GM19023 (cell line): ENCODE data around the gene CNOT3.
"Not testable (repeated sequence)": the region's sequence is repeated elsewhere in the genome, so short reads cannot be mapped to it uniquely, and the experiment has no call there.

Source experiments
- ATAC-seq: cut with Tn5 transposase; IDR thresholded peaks from one replicate; pipeline ENCODE4 v1.9.1; 2021; ENCODE audit warnings: mild to moderate bottlenecking, moderate library complexity; ENCODE audit not compliant: unreplicated experiment

The CNOT3 gene

DNA sequence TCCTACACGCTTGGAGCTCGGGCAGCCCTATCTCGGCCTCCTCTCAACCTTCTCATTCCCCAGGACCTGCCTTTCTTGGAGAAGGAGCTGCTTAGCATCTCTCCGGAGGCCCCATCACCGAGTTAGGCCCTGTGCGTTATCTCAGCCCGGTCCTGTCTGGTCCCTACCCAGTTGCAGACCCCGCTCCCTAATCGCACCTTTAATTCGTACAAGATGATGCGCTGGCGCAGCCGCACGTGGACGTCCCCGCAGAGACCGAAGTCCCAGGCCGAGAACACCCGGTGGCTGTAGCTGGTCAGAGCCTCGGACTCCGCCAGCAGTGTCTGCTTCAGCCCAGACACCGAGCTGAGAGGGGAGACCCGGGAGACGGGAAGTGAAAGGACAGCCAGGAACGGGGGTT lies 27.7 kb downstream of the CNOT3 start:
- ATAC-seq, result no peak

DNA sequence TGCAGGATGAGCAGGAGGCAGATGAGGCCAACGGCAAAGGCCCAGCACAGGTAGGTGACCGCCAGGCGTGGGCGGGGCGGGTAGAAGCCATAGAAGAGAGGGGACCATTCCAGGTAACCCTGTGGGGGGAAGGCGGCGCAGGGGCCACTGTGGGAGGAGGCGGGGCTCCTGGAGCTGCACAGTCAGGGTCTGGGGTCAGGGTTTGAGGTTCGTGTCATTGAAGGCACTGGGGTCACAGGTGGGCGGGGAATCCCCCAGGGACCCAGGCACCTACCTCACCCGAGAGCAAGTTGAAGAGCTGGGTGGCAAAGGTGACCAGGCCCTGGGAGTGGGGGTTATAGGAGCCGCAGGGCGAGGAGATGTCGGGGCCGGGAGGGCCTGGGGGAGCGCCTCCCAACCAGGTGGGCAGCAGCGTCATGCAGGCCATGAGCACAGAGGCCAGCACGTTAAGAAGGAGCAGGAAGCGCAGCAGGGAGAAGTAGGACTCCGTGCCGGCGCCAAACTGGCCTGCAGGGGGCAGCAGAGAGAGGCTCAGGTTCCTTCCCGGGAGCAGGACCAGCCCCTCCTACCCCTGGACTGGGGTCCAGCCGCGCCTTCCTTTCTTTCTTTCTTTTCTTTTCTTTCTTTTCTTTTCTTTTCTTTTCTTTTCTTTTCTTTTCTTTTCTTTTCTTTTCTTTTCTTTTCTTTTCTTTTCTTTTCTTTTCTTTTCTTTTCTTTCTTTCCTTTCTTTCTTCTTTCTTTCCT lies 30.8 kb downstream of the CNOT3 start:
- peak; percentile 60 for ATAC-seq

DNA sequence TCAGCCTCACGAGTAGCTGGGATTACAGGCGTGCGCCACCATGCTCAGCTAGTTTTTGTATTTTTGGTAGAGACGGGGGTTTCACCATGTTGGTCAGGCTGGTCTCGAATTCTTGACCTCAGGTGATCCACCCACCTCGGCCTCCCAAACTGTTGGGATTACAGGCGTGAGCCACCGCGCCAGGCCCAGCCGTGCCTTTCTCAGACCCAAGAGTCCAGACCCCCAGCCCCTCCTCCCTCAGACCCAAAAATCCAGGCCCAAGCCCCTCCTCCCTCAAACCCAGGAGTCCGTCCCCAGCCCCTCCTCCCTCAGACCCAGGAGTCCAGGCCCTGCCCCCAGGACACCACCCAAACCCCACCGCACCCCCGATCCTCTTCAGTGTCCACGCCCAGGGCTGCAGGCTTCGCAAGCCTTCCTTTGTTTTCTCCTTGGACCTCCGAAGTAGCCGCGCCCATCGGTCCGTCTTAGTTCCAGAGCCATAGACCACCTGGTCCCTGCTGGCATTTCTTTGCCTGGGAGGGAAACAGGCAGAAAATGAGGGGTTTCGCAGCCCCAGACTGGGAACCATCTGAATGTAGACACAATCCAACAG lies 31.7 kb downstream of the CNOT3 start:
- ATAC-seq, result no peak

DNA sequence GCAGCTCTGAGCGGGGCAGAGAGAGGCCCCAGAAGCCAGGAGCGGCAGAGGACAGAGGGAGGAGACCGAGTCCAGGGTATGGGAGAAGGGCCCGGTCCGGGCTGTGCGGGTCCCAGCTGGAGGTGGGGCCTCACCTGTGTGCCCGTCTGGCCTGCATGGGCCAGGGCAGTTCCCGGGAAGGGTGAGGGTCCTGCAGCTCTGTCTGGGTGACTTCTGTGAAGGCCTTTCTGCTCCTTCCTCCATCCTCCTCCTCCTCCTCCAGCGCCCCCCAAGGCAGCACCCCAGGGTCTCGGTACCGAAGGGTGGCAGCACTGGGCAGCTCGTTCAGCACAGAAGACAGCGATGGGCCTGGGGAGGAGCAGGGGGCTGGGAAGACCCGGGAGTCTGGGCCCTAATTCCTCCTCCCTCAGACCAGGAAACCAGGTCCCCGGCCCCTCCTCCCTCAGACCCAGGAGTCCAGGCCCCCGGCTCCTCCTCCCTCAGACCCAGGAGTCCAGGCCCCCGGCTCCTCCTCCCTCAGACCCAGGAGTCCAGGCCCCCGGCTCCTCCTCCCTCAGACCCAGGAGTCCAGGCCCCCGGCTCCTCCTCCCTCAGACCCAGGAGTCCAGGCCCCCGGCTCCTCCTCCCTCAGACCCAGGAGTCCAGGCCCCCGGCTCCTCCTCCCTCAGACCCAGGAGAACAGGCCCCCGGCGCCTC lies 34.3 kb downstream of the CNOT3 start:
- not testable (repeated sequence) for ATAC-seq

DNA sequence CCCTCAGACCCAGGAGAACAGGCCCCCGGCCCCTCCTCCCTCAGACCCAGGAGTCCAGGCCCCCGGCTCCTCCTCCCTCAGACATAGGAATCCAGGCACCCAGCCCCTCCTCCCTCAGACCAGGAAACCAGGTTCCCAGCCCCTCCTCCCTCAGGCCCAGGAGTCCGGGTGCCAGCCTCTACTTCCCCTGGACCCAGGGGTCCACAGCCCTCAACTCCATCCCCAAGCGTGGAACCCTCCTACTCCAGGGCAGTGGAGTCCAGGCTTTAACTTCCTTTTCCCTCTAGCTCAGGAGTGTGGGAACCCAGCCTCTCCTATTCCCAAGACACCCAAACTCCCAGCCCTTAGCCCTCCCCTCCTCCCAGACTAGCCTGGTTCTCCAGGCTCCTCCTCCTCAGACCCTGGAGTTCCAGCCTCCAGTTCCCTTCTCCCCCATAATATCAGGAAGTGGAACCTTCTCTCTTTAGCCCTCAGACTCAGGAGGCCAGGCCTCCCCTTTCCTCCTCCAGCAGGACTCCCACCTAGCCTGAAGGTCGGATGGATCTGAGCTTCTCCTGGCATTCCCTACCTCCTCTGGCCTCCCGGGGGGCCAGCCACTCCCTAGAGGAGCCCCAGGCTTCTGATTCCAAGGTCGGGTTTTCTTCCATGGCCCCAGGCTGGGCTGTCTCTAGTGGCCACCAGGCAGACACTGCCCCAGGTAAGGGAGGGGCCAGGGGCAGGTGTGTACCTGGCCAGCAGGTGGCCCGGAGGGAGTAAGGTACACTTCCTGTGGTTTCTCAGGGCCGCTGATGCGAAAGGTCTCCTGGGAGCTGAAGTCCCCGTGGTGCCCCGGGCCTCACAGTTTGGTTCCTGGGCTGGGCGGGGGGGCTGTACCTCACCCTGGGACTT lies 35.2 kb downstream of the CNOT3 start, which contains the start of gene TMC4:
Gene TMC4, minus strand, starts transcription at position 690 of the 888 bp plus-strand sequence. Its CDS starts 43 bp downstream, at position 647.
- no peak for ATAC-seq

DNA sequence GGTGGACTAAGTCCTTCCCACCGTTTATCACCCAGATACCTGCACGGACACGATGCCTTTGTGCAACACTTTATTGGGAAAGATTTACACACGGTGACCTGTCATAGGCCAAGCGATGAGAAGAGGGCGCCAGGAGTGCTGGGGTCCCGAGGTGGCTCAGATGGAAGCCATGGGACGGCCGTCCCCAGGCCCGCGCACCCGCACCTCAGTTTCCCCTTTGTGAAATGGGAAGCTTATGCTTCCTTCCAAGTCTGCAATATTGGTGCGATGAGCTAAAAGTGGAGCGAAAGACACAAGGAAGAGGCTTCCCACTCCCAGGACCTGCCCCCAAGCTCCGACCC lies 35.8 kb downstream of the CNOT3 start:
- ATAC-seq, result no peak

DNA sequence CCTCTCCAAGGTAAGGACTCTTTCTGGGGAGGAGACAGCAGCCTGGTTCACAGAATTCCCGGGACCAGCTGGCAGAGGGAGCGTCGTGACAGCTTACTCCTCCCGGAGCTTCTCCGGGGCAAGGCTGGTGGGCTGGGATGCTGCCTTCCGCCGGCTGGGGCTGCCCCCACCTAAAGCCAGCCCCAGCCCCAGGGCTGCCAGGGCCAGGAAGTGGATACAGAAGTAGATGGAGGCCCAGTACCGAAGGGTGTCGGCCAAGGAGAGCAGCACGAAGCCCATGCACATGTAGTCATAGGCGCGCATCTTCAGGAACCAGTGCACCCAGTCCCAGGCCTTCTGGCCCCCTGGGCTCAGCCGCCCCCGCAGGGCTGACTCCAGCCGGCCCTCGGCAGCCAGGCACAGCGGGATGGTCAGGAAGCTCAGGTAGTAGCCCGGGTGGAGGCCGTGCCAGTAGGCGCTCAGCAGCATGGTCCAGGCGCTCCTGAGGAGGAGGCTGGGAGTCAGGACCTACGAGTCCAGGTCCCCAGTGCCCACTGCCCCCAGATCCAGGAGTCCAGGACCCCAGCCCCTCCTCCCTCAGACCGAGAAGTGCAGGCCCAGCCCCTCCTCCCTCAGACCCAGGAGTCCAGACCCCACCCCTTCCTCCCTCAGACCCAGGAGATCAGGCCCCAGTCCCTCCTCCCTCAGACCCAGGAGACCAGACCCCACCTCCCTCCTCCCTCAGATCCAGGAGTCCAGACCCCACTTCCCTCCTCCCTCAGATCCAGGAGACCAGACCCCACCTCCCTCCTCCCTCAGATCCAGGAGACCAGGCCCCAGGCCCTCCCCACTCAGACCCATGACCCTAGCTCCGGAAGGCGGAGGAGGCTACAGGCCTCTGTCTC lies 36.6 kb downstream of the CNOT3 start:
- ATAC-seq, result no peak

DNA sequence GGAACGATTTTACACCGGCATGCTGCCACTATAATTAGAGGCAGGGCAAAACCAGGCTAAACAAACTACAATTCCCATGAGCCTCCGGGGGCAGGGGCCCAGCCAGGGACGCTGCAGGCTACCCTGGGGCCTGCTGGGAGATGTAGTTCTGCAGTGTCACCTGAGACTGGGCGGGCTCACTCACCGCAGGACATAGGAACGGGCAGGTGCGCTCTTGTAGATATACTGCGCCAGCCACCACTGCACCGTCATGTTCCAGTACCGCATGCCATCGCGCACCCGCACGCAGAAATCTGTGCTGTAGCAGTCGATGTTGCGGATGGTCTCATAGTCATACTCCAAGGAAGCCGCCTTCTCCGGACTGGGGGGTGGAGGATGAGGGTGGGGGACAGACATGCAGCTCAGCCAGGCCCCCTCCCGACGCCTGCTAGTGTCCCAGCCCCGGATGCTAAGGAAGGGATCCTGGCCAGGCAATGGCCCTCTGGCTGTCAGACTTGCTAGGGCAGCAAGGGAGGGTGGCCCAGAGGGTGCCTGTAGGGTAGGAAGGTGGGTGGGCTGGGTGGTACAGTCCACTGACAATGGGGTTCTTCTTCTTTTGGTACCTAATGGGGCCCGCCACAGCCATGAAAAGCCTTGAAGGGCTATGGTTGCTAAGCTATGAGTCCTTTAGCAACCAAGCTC lies 41.2 kb downstream of the CNOT3 start:
- no peak for ATAC-seq

DNA sequence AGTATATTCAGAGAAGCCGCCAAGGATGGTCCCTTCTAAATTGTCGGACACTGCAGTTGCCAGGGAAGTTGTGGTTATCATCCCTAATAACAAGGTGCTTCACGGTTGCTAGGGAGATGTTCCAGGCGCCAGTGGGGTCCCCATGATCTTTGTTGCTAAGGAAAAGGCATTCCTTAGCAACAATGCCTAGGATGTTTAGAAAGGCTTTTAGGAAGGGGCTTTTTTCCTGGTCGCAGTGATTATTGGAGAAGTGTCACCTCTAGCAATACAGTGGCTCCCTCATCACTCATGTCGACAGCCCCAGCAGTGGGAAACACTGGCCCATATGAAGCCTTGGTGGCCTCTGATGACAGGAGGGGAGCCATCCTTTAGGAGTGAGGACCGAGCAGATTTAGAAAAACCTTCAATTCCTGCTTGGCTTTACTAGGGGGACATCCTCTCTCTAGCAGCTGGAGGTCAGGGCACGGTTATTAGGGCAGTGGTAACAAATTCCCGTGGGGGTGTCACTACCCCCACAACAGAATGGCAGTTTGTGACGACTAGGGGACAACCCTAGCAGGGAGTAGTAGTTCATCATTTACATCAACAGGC lies 41.8 kb downstream of the CNOT3 start:
- no peak for ATAC-seq

DNA sequence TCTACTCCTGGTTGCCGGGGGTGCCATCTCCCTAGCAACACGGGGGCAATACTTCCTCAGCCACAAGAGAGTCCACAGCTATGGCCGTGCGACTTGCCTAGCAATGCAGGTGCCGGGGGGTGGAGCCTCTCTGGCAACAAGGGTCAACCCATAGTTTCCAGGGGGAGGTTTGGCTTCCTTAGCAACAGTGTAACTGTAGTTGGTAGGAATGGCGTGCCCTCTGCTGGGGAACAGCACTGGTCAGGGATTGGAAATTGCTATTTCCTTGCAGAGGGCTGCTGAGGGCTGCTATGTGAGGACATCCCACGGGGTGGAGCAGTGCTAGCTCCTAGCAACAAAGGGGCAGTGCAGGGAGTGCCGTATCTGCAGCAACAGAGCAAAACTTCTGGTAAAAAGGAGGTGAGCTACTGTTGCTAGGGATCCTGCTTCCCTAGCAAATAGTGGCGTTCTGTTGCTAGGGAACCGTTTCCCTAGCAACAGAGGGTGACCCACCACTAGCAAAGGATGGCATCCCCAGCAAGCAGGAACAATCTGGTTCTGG lies 42.4 kb downstream of the CNOT3 start:
- no peak for ATAC-seq

DNA sequence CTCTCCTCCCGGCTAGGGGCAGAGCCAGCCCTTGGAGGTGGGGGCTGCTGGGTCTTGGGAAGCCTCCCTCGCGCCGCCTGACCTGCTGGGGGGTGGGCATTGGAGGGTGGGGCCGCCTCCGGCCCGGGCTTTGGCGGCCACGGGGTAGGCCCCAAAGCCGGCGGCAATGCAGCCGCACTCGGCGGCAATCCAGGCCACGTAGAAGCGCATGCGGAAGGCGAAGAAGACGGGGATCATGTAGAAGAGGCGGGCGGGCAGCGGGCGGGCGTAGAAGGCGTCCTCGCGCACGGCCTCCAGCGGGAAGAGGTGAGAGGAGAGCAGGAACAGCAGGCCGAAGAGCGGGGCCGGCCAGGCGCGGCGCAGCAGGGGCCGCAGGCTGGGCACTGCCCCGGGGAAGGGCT lies 43.1 kb downstream of the CNOT3 start:
- ATAC-seq, result no peak

DNA sequence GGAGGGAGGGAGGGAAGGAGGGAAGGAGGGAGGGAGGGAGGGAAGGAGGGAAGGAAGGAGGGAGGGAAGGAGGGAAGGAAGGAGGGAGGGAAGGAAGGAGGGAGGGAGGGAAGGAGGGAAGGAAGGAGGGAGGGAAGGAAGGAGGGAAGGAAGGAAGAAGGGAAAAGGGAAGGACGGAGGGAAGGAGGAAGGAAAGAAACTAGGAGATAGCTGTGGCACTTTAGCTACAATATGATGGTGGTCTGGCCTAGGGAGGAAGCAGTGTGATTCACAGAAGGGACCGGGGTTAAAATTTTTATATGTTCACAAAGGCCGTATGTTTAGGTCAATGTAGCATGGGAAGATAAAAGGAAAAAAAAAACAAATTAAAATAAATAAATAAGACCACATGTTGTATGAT lies 44.3 kb downstream of the CNOT3 start:
- ATAC-seq, result not testable (repeated sequence)

DNA sequence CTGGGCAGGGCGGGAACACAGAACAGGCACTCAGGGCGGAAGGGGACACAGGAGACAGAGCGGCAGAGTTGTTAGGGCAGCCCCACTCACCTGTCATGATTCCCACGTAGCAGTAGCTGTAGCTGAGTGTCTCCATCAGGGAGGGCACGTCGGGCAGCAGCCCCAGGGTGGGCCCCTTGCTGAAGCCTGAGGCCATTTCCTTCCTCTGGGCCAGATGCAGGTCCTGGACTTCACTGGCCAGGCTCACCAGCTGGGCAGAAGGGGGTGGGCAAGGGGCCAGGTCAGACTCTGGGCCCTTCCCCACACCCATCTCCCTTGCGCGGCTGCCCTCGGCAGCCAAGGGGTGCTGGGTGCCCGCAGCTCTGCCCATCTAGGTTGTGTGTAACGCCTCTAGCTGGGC lies 45.9 kb downstream of the CNOT3 start:
- ATAC-seq, result no peak

DNA sequence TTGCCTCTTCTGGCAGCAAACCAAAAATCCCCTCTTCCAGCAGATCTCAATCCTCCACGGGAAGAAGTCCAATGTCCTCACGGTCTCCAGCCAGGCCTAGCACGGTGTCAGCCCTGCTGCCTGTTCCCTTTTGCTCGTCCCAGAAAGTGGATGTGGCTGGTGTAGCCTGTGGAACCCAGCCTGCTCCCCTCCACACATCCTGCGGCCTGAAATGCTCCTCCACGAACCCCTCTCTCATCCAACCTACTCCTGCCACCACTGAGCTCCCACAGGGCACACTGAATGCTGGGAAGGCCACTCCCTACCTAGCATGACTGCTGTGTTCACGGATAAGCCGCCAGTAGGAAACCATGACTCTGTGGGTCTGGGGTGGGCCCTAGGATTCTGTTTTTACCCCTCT lies 48.8 kb downstream of the CNOT3 start:
- ATAC-seq, result no peak

DNA sequence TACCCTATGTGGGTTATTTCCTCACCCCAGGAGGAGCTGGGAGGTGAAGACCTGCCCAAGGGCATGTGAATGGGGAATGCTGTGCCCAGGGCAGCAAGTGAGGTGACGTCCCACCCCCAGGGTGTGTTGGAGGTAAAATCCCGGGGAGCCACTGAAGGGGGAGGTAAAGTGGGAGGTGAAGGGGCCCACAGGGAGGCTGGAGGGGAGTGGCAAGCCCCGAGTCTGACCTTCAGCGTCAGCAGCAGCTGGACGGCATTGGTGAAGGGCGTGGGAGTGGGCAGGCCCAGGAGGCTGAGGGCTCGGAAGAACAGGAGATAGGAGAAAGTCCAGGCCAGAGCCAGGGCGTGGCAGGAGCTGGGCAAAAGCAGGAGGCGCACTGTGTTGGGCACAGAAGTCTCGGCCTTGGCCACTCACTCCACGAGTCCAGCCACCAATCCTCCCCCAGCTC lies 49.4 kb downstream of the CNOT3 start:
- ATAC-seq, result no peak

DNA sequence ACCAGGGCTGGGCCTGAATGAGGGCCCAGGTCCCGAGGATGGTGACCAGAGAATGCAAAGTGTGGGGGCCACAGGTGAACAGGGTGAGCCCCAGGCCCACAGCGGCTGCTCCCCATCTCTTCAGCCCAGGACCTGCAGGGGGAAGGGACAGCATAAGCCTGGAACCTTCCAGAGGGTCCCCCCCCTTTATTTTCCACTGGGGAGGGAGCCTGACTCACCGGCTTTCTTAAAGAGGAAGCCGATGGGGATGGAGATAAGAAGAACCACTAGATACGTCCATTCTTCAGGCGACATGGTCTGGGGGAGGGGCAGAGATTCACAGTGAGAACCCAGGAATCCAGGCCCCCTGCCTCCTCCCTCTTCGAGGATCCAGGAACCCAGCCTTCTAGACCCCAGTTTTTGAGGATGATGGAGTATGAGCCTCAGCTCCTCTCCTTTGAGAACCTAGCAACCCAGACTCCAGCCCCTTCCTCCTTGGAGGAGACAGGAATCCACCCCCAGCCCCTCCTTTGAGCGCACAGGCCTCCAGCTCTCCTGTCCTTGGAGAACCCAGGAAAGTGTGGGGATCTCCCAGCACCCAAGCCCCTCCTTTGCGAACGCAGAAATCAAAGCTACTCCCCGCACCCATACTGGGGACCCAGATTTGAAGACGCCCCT lies 50.8 kb downstream of the CNOT3 start:
- no peak for ATAC-seq

DNA sequence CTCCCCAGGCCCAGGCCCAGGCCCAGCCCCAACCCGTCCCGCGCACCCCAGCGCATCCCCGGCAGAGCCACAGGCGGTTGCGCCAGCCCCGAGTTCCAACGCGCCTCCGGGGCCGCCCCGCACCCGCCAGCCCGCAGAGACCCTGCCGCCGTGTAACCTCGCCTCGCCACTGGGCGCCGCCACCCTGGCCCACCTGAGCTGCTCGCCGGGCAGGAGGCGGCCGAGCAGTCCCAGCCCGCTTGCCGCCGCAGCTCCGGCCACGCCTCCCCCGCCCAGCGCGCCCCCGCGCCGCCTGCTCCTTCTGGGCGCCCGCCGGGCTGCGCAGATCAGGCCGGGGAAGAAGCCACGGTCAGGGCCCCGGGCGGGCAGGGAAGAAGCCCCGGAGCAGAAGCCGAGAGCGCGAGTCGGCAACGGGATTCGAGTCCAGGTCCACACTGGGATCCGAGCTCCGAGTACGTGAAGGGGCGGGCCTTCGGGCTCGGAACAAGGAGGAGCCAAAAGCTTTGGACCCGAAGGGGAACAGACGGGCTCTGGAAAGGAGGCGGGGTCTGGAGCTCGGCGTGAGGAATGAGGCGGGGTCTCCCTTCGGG lies 51.7 kb downstream of the CNOT3 start, which contains the start of gene MBOAT7:
Gene MBOAT7, minus strand, starts transcription at position 436 of the 590 bp plus-strand sequence. CDS start 1,072 bp downstream, outside the sequence.
- ATAC-seq, result peak; percentile 18
